Thyroid gland (tissue), 4 donors: ENCODE measurements around the gene RPL41. TPM values are rescaled to one million over a fixed set of nuclear protein-coding genes. Genes with fewer than 3 reads are reported as not detected.

Experiments
- DNase-seq, 2 donors: peaks; one replicate each; pipeline ENCODE4 v3.0.0-alpha.2; 2019
- H3K27ac ChIP-seq, 3 donors: fragments of 200-600 bp; sonication (generic); 1 replicate in 2 of 3; 2 replicates in 1 of 3; pipeline ENCODE4 v1.5.1; 2016 to 2019; ENCODE audit warnings: mild to moderate bottlenecking in 1 of 3, moderate library complexity in 1 of 3
- H3K27me3 ChIP-seq: fragments of 200-600 bp; sonication (generic); one replicate; pipeline ENCODE4 v1.5.1; 2019
- H3K36me3 ChIP-seq, 2 donors: fragments of 200-600 bp; sonication (generic); one replicate each; pipeline ENCODE4 v1.5.1; 2016 to 2019
- H3K4me1 ChIP-seq, 2 donors: fragments of 200-600 bp; sonication (generic); one replicate each; pipeline ENCODE4 v1.5.1; 2017 to 2019
- H3K4me3 ChIP-seq, 3 donors: fragments of 200-600 bp; sonication (generic); replicated peaks in 1 of 3; 1 replicate in 2 of 3; 2 replicates in 1 of 3; pipeline ENCODE4 v1.5.1; 2016; ENCODE audit warnings: mild to moderate bottlenecking in 1 of 3
- H3K9me3 ChIP-seq: fragments of 200-600 bp; sonication (generic); one replicate; pipeline ENCODE4 v1.5.1; 2017
- CTCF ChIP-seq, 6 experiments: fragments of 200-600 bp in 3 of 6; fragments of 450-650 bp in 3 of 6; sonication (generic) in 3 of 6; IDR thresholded peaks; one replicate each; pipeline ENCODE4 v1.5.1; 2016 to 2019; ENCODE audit warnings: antibody characterized with exemption in 6 of 6, mild to moderate bottlenecking in 2 of 6, inconsistent platforms in 1 of 6, moderate library complexity in 1 of 6
- POLR2A ChIP-seq, 2 donors: fragments of 450-650 bp; IDR thresholded peaks; one replicate each; pipeline ENCODE4 v1.6.1; 2017; ENCODE audit warnings: antibody characterized with exemption in 2 of 2, mild to moderate bottlenecking in 2 of 2, moderate library complexity in 1 of 2
- WGBS, 2 donors: methylation state at CpG; one replicate each; pipeline ENCODE4 v1.1.5; 2017; 5-methylcytosine and 5-hydroxymethylcytosine counted together
- intact Hi-C: fragments of 100-400 bp; cut with DNase I; formaldehyde crosslinking; loops from one replicate; pipeline ENCODE4 v1.15.1; 2023
- total RNA-seq, 4 donors: library from RNA; depleted of rRNA; stranded (reverse); fragments of >200 nt; gene quantifications; one replicate each; pipeline ENCODE4 v1.2.3, GENCODE V29; 2016

The RPL41 gene
- total RNA-seq, 4 donors from 2014 or later, result 1,344 to 2,817 (median 2,330) TPM

GRCh38 chr12:56104815-56105608, 11.4 kb upstream of the RPL41 start:
- peak overlapping the region; percentile 66 to 83 (median 76) for H3K27ac ChIP-seq
- TF ChIP-seq POLR2A (IDR thresholded peaks at IDR 0.05) (no peak), CTCF (IDR thresholded peaks at IDR 0.05) (no peak)
- WGBS, 2 donors, result 1 to 2% methylated on average over 30 to 36 of the region's 40 CpGs
- H3K4me1 ChIP-seq, result peaks cover 0 to 17% of the 10 kb centered on the region in 2 donors
- no peaks in the 10 kb centered on the region for H3K9me3 ChIP-seq
- peak overlapping the region; percentile 70 to 96 (median 90) for H3K4me3 ChIP-seq
- peak; percentile 32 to 54 for DNase-seq
- H3K36me3 ChIP-seq, result peaks cover 30 to 32% of the 10 kb centered on the region in 2 donors
- intact Hi-C loops, result loop anchor here (10.0 kb wide), 1 partner anchor 60 kb away; the partner anchor contains the start of gene RPS26
- no peaks in the 10 kb centered on the region for H3K27me3 ChIP-seq

DNA sequence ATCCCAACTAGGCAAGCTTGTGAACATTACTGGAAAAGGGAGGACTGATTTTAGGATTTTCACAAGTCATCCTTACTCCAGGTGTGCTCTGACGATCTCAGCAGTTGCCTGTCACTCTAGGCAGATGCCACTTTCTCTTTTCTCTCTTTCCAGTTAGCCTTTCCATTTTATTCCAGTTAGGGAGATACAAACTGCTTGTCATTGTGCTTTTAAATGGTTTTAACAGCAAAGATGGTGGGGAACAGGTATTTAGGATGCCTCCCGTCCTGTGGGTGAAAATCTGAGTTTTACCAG, 10.9 kb upstream of the RPL41 start:
- H3K27ac ChIP-seq, result no peak overlapping the region
- H3K4me1 ChIP-seq, result peaks cover 0 to 17% of the 10 kb centered on the region in 2 donors
- TF ChIP-seq POLR2A (IDR thresholded peaks at IDR 0.05) (no peak), CTCF (IDR thresholded peaks at IDR 0.05) (no peak)
- H3K4me3 ChIP-seq, result peak overlapping the region in 2 of 3 donors; percentile 90 to 96
- H3K27me3 ChIP-seq, result no peaks in the 10 kb centered on the region
- intact Hi-C loops, result loop anchor here (10.0 kb wide), 1 partner anchor 61 kb away; the partner anchor contains the start of gene RPS26
- no peak for DNase-seq
- no peaks in the 10 kb centered on the region for H3K9me3 ChIP-seq
- WGBS, 2 donors, result 35 to 37% methylated on average over 2 of the region's 2 CpGs
- peaks cover 36 to 37% of the 10 kb centered on the region in 2 donors for H3K36me3 ChIP-seq

- 97 to 98% methylated on average over 3 of the region's 3 CpGs for WGBS, 2 donors
- intact Hi-C loops, result loop anchor here (10.0 kb wide), 1 partner anchor 62 kb away; the partner anchor contains the start of gene RPS26
- peaks cover 52 to 54% of the 10 kb centered on the region in 2 donors for H3K36me3 ChIP-seq
These were observed 9.2 kb upstream of the RPL41 start for GRCh38 chr12:56107242-56107641.

DNA sequence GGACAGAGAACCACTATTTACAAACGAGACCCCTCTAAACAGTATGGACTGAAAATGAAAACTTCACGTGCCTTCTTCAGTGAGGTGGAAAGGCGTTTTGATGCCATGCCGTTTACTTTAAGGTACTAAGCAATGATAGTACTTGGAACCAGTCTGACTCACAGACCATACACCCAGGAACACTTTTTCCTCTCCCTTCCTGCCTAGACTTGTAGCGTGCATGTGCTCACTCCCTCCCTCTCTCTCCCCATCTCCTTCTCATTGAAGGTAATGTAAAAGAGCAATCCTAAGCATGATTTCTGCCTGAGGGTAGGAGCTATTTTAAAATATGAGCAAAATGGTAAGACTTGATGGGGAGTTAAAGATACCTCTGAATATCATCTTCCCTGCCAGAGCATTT, 5.9 kb upstream of the RPL41 start:
- 89 to 90% methylated on average over 5 of the region's 5 CpGs for WGBS, 2 donors
- peaks cover 0 to 6% of the 10 kb centered on the region in 2 donors for H3K4me1 ChIP-seq
- H3K27ac ChIP-seq, result no peak overlapping the region
- TF ChIP-seq POLR2A (IDR thresholded peaks at IDR 0.05) (no peak), CTCF (IDR thresholded peaks at IDR 0.05) (no peak)
- no peak for DNase-seq
- H3K27me3 ChIP-seq, result no peaks in the 10 kb centered on the region
- H3K36me3 ChIP-seq, result peaks cover 55 to 65% of the 10 kb centered on the region in 2 donors
- no peaks in the 10 kb centered on the region for H3K9me3 ChIP-seq
- H3K4me3 ChIP-seq, result no peak overlapping the region
- intact Hi-C loops, result no loop called here

More at GRCh38 chr12:56107242-56107641, 9.2 kb upstream of the RPL41 start:
- no peak for DNase-seq
- Histone ChIP-seq H3K27ac (no peak overlapping the region), H3K27me3 (no peaks in the 10 kb centered on the region), H3K4me3 (no peak overlapping the region), H3K4me1 (peaks cover 0 to 17% of the 10 kb centered on the region in 2 donors), H3K9me3 (no peaks in the 10 kb centered on the region)
- no peak for TF ChIP-seq POLR2A (IDR thresholded peaks at IDR 0.05)
- no peak for TF ChIP-seq CTCF (IDR thresholded peaks at IDR 0.05)

DNA sequence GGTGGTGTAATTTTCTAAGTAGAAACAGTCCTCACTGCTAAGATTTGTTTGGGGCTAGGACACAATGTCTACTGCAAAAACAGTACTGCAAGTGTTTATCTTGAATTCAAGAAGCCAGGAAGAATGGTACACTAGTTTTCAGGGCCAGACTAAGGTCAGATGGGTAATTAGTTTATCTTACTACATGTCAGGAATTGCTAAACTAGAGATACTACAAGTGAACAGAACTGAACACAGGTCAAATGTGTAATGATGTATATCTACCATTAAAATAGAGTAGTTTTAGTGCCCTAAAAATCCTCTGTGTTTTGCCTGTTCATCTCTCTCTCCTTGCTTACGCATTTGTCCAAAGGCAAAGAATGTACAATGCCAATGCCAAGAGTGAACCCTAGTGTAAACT, 2.3 kb upstream of the RPL41 start:
- Histone ChIP-seq H3K27me3 (no peaks in the 10 kb centered on the region), H3K4me1 (peaks cover 6% of the 10 kb centered on the region in 2 donors), H3K36me3 (peaks cover 32 to 44% of the 10 kb centered on the region in 2 donors), H3K27ac (no peak overlapping the region), H3K4me3 (no peak overlapping the region), H3K9me3 (no peaks in the 10 kb centered on the region)
- intact Hi-C loops, result no loop called here
- 90 to 100% methylated on average over 1 of the region's 1 CpG for WGBS, 2 donors
- no peak for TF ChIP-seq CTCF (IDR thresholded peaks at IDR 0.05)
- TF ChIP-seq POLR2A (IDR thresholded peaks at IDR 0.05), result no peak
- DNase-seq, result no peak
